NT2/D1 (cell line): ENCODE results near the gene SPRTN.

Experiments
- SUZ12 ChIP-seq: IDR thresholded peaks from 2 replicates; pipeline ENCODE4 v1.6.1; 2011; ENCODE audit not compliant: insufficient read length, insufficient read depth; ENCODE audit errors: extremely low read depth
- YY1 ChIP-seq: IDR thresholded peaks from 2 replicates; pipeline ENCODE4 v1.6.1; 2011; ENCODE audit not compliant: insufficient read length, insufficient read depth
- ZNF274 ChIP-seq: IDR thresholded peaks from 2 replicates; pipeline ENCODE4 v1.6.1; 2011; ENCODE audit warnings: mild to moderate bottlenecking, low read depth, low read length

- no peak for TF ChIP-seq YY1
- TF ChIP-seq SUZ12: no peak
- no peak for TF ChIP-seq ZNF274
Observed at GRCh38 chr1:231326248-231326647, 11.8 kb upstream of the SPRTN start.
